GM12878 (cell line): ENCODE data around the gene CHERP. TPM values are rescaled to one million over a fixed set of nuclear protein-coding genes. Genes with fewer than 3 reads are reported as not detected.

Source experiments
- ATF3 ChIP-seq: IDR thresholded peaks from 2 replicates; pipeline ENCODE4 v1.6.1; 2011; ENCODE audit warnings: low read depth, mild to moderate bottlenecking, low read length, moderate library complexity, borderline replicate concordance; ENCODE audit errors: extremely low read depth
- BMI1 ChIP-seq: fragments of 450-650 bp; IDR thresholded peaks from 2 replicates; pipeline ENCODE4 v1.6.1; 2016; ENCODE audit warnings: mild to moderate bottlenecking, moderate library complexity, borderline replicate concordance
- CEBPZ ChIP-seq: fragments of 150-350 bp; IDR thresholded peaks from 2 replicates; pipeline ENCODE4 v1.6.1; 2016; ENCODE audit warnings: low read depth, low read length
- EED ChIP-seq: sonication (generic); IDR thresholded peaks from 2 replicates; pipeline ENCODE4 v1.6.1; 2016; ENCODE audit warnings: antibody characterized with exemption, low read depth
- EZH2 ChIP-seq: IDR thresholded peaks from 2 replicates; pipeline ENCODE4 v1.6.1; 2012; ENCODE audit warnings: low read depth, mild to moderate bottlenecking, control low read depth, inconsistent platforms, low read length, borderline replicate concordance; ENCODE audit not compliant: control insufficient read depth
- IKZF1 ChIP-seq: fragments of 450-650 bp; conservative IDR thresholded peaks from 2 replicates; pipeline ENCODE4 v1.6.1; 2017; ENCODE audit warnings: antibody characterized with exemption, mild to moderate bottlenecking
- LARP7 ChIP-seq: fragments of 450-650 bp; IDR thresholded peaks from 2 replicates; pipeline ENCODE4 v1.6.1; 2017; ENCODE audit warnings: mild to moderate bottlenecking
- PAX5 ChIP-seq: IDR thresholded peaks from 2 replicates; pipeline ENCODE4 v1.6.1; 2011; ENCODE audit warnings: low read depth, low read length, borderline replicate concordance
- RB1 ChIP-seq: fragments of 450-650 bp; formaldehyde crosslinking; IDR thresholded peaks from 2 replicates; pipeline ENCODE4 v1.6.1; 2017; ENCODE audit warnings: mild to moderate bottlenecking, borderline replicate concordance
- SMAD1 ChIP-seq: fragments of 450-650 bp; IDR thresholded peaks from 2 replicates; pipeline ENCODE4 v1.6.1; 2018; ENCODE audit warnings: mild to moderate bottlenecking, low read depth; ENCODE audit not compliant: partially characterized antibody
- STAT1 ChIP-seq: fragments of 450-650 bp; conservative IDR thresholded peaks from 2 replicates; pipeline ENCODE4 v1.6.1; 2014; ENCODE audit warnings: antibody characterized with exemption, mild to moderate bottlenecking
- YY1 ChIP-seq: IDR thresholded peaks from 2 replicates; pipeline ENCODE4 v1.6.1; 2011; ENCODE audit warnings: low read depth, mild to moderate bottlenecking, low read length
- ZNF592 ChIP-seq: fragments of 450-650 bp; IDR thresholded peaks from 2 replicates; pipeline ENCODE4 v1.6.1; 2017; ENCODE audit warnings: mild to moderate bottlenecking, moderate library complexity
- ZZZ3 ChIP-seq: IDR thresholded peaks from 2 replicates; pipeline ENCODE4 v1.6.1; 2011; ENCODE audit warnings: low read depth; ENCODE audit not compliant: control insufficient read depth, insufficient read length
- polyA plus RNA-seq, 11 experiments: library from polyadenylated mRNA; depleted of rRNA in 4 of 11; unstranded in 6 of 11; stranded (reverse) in 5 of 11; fragments of >200 nt; fragmentation: Nextera tagmentation in 4 of 11; fragmentation: Illumina TruSeq in 1 of 11; extraction: Ambion mirVana in 4 of 11; extraction: Trizol in 1 of 11; gene quantifications; 1 replicate in 1 of 11; 2 replicates in 10 of 11; pipeline versions ENCODE4 v1.2.1 to v1.2.3, GENCODE V29; 2011 to 2016; ENCODE audit warnings: inconsistent platforms in 2 of 11, missing spikeins in 2 of 11, low read depth in 1 of 11
- total RNA-seq, 4 experiments: library from RNA; depleted of rRNA in 3 of 4; stranded (reverse); fragments of >200 nt in 3 of 4; fragmentation: Illumina TruSeq in 1 of 4; extraction: Trizol in 1 of 4; gene quantifications; 2 replicates each; pipeline versions ENCODE4 v1.2.1 to v1.2.3, GENCODE V29; 2013 to 2021
- TF ChIP-seq, protein P1 (sequence below): IDR thresholded peaks from 2 replicates; pipeline ENCODE4 v1.6.1; 2011; ENCODE audit warnings: borderline replicate concordance, low read depth, mild to moderate bottlenecking, moderate library complexity, low read length; ENCODE audit not compliant: insufficient read depth, poor library complexity, severe bottlenecking

CHERP gene
- total and polyA plus RNA-seq, 10 of the 15 experiments (the other 5 are each of a cell fraction or from before 2014, with no cell fraction given), result 0.66 to 65.3 (median 12.2) TPM

GRCh38 chr19:16588824-16589577, 46.8 kb upstream of the CHERP start (continued):
- TF ChIP-seq ATF3 (no peak), PAX5 (0 out of 2 replicates have a peak, but pooled peaks have one; percentile 24), BMI1 (no peak), STAT1 (0 out of 2 replicates have a peak, but pooled peaks have one; percentile 15), YY1 (no peak), EZH2 (no peak), ZZZ3 (no peak), SMAD1 (peak; percentile 60), ZNF592 (peak; percentile 25; the same call in 1 of the 2 replicates), RB1 (no peak), CEBPZ (no peak), IKZF1 (no peak; the same call in none of the 2 replicates), LARP7 (no peak), EED (0 out of 2 replicates have a peak, but pooled peaks have one; percentile 12)
- TF ChIP-seq, protein P1, sequence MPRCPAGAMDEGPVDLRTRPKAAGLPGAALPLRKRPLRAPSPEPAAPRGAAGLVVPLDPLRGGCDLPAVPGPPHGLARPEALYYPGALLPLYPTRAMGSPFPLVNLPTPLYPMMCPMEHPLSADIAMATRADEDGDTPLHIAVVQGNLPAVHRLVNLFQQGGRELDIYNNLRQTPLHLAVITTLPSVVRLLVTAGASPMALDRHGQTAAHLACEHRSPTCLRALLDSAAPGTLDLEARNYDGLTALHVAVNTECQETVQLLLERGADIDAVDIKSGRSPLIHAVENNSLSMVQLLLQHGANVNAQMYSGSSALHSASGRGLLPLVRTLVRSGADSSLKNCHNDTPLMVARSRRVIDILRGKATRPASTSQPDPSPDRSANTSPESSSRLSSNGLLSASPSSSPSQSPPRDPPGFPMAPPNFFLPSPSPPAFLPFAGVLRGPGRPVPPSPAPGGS, result peak; percentile 9
